Measurements from ENCODE around the gene NODAL. TPM values are rescaled to one million over a fixed set of nuclear protein-coding genes. Genes with fewer than 3 reads are reported as not detected.

The NODAL gene
- total RNA-seq, 2 experiments from 2014 or later, result not detected

GRCh38 chr10:70404036-70404786 is 37.3 kb downstream of the NODAL start, which contains the start of gene EIF4EBP2:
Gene EIF4EBP2, plus strand, starts transcription at chr10:70404145. Its CDS starts 257 bp downstream, at chr10:70404402.
- DNase-seq, result peak; percentile 98
- ATAC-seq, result peak; percentile 90
- Mint-ChIP-seq H3K4me3 (peak within 1 kb of the TSS; percentile 86), H3K27me3 (ENCODE audit: low read depth) (no peaks in the 10 kb centered on the region), H3K36me3 (ENCODE audit: low read depth) (peaks cover 22% of the 10 kb centered on the region), H3K4me1 (ENCODE audit: low read depth) (peaks cover 35% of the 10 kb centered on the region), H3K9me3 (ENCODE audit: insufficient read depth) (no peaks in the 10 kb centered on the region), H3K27ac (peak within 1 kb of the TSS; percentile 90)
- ChIA-PET POLR2A (interaction anchor here (0.6 to 2.4 kb wide), 13 partner anchors 11 to 1357 kb away, joined by 3 to 10 read pairs (median 5); partner anchors contain the start of genes LRRC20, PPA1, SAR1A and TYSND1), CTCF (interaction anchor here (0.7 to 5.0 kb wide), 17 partner anchors 9 to 311 kb away, joined by 3 to 26 read pairs (median 5); partner anchors contain the start of genes PPA1 and TYSND1)

GRCh38 chr10:70403483-70404035 is 37.9 kb downstream of the NODAL start:
- ChIA-PET POLR2A (interaction anchor here (0.6 to 2.2 kb wide), 11 partner anchors 10 to 257 kb away, joined by 3 to 7 read pairs (median 5); partner anchors contain the start of genes LRRC20, PPA1, SAR1A and TYSND1), CTCF (interaction anchor here (0.6 to 5.0 kb wide), 12 partner anchors 9 to 257 kb away, joined by 3 to 26 read pairs (median 6); partner anchors contain the start of gene TYSND1)
- Mint-ChIP-seq H3K27ac (peak overlapping the region; percentile 90), H3K4me1 (ENCODE audit: low read depth) (peaks cover 29% of the 10 kb centered on the region), H3K36me3 (ENCODE audit: low read depth) (peaks cover 15% of the 10 kb centered on the region), H3K4me3 (peak overlapping the region; percentile 86), H3K27me3 (ENCODE audit: low read depth) (no peaks in the 10 kb centered on the region), H3K9me3 (ENCODE audit: insufficient read depth) (no peaks in the 10 kb centered on the region)
- DNase-seq, result no peak
- no peak for ATAC-seq

GRCh38 chr10:70399177-70399576 is 42.3 kb downstream of the NODAL start:
- no peaks in the 10 kb centered on the region for H3K27me3 Mint-ChIP-seq (ENCODE audit: low read depth)
- H3K4me1 Mint-ChIP-seq (ENCODE audit: low read depth), result peaks cover 8% of the 10 kb centered on the region
- no peak overlapping the region for H3K4me3 Mint-ChIP-seq
- H3K36me3 Mint-ChIP-seq (ENCODE audit: low read depth), result no peaks in the 10 kb centered on the region
- ATAC-seq, result no peak
- ChIA-PET POLR2A (no interaction called here), CTCF (interaction anchor here (0.7 to 0.8 kb wide), 2 partner anchors 18 to 37 kb away, joined by 3 read pairs; no protein-coding TSS in a partner anchor)
- no peak for DNase-seq
- H3K27ac Mint-ChIP-seq, result no peak overlapping the region
- H3K9me3 Mint-ChIP-seq (ENCODE audit: insufficient read depth), result no peaks in the 10 kb centered on the region

- POLR2A ChIA-PET, result no interaction called here
- no peak for DNase-seq
- H3K27ac Mint-ChIP-seq, result no peak overlapping the region
- no peak overlapping the region for H3K4me3 Mint-ChIP-seq
- no peaks in the 10 kb centered on the region for H3K9me3 Mint-ChIP-seq (ENCODE audit: insufficient read depth)
- H3K27me3 Mint-ChIP-seq (ENCODE audit: low read depth), result peaks cover 7% of the 10 kb centered on the region
- ATAC-seq, result no peak
- no peaks in the 10 kb centered on the region for H3K4me1 Mint-ChIP-seq (ENCODE audit: low read depth)
- CTCF ChIA-PET, result no interaction called here
- no peaks in the 10 kb centered on the region for H3K36me3 Mint-ChIP-seq (ENCODE audit: low read depth)
Measured at GRCh38 chr10:70396140-70396539, 45.3 kb downstream of the NODAL start.

GRCh38 chr10:70391654-70392053 is 49.8 kb downstream of the NODAL start:
- ChIA-PET POLR2A (no interaction called here), CTCF (no interaction called here)
- no peaks in the 10 kb centered on the region for H3K36me3 Mint-ChIP-seq (ENCODE audit: low read depth)
- H3K4me3 Mint-ChIP-seq, result no peak overlapping the region
- H3K4me1 Mint-ChIP-seq (ENCODE audit: low read depth), result peaks cover 5% of the 10 kb centered on the region
- ATAC-seq (no peak), DNase-seq (no peak)
- H3K27ac Mint-ChIP-seq, result no peak overlapping the region
- peaks cover 22% of the 10 kb centered on the region for H3K27me3 Mint-ChIP-seq (ENCODE audit: low read depth)
- no peaks in the 10 kb centered on the region for H3K9me3 Mint-ChIP-seq (ENCODE audit: insufficient read depth)

Other genes with a start within 250 kb of the NODAL start
- 100 to 1,000 TPM; 175 TPM for gene PPA1, start 208.3 kb downstream of the NODAL start, total RNA-seq
- gene NPFFR1, start 157.7 kb downstream of the NODAL start, total RNA-seq, result not detected
- gene LRRC20, start 59.1 kb downstream of the NODAL start, total RNA-seq, result 10 to 100 TPM; 19.5 to 21.4 TPM
- gene EIF4EBP2, start 37.5 kb downstream of the NODAL start, total RNA-seq, result 10 to 100 TPM; 58.7 to 60.8 TPM
- gene PALD1, start 37.1 kb upstream of the NODAL start, total RNA-seq, result 1 to 10 TPM; 6.2 to 6.5 TPM
- gene PRF1, start 161.1 kb upstream of the NODAL start, total RNA-seq, result 100 to 1,000 TPM; 265 to 272 TPM
- gene ADAMTS14, start 230.8 kb upstream of the NODAL start, total RNA-seq, result under 1 TPM in 1 of 2 experiments, not detected in 1; 0.05 TPM

Measured in activated CD8-positive, alpha-beta T cell treated with anti-CD3 and anti-CD28 coated beads, Interleukin-2, amount 10 ng/mL, durations not matched to agents 7 days and 5 days (primary cell).